HFF-Myc (cell line): ENCODE measurements around the gene DIPK1C.

Experiments used
- DNase-seq: peaks from one replicate; pipeline ENCODE4 v3.0.0-alpha.2; 2011; ENCODE audit warnings: low read depth; ENCODE audit errors: extremely low read depth
- H3K4me3 ChIP-seq: replicated peaks from 2 replicates; pipeline ENCODE4 v1.5.1; 2011; ENCODE audit warnings: low read depth, mild to moderate bottlenecking, control low read depth, low read length
- CTCF ChIP-seq: IDR thresholded peaks from 2 replicates; pipeline ENCODE4 v1.5.1; 2012; ENCODE audit warnings: mild to moderate bottlenecking, low read depth, low read length, control low read depth; ENCODE audit errors: missing control alignments

Gene DIPK1C

GRCh38 chr18:74395648-74396154 is 61.4 kb downstream of the DIPK1C start:
- no peak for DNase-seq
- no peak overlapping the region for H3K4me3 ChIP-seq

GRCh38 chr18:74395006-74395405 is 62.1 kb downstream of the DIPK1C start:
- DNase-seq = no peak
- TF ChIP-seq CTCF = no peak
- no peak overlapping the region for H3K4me3 ChIP-seq

More at GRCh38 chr18:74395648-74396154, 61.4 kb downstream of the DIPK1C start:
- no peak for TF ChIP-seq CTCF

DNA sequence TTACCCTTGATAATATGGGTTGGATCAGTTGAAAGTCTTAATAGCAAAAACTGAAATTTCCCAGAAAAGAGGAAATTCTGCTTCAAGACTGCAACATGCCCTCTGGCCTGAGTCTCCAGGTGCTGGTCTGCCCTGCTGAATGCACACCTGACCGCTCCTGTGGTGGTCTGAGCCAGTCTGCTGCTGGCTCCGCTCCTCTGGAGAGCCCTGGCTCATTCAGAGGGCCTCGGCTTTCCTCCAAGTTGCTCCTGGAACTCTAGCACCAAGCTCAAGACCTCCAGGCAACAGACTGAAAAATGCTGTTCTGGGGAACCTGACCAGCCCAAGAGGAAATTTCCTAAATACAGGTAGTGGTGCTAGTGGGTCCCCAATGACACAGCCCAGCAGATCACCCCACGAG is 64.8 kb downstream of the DIPK1C start:
- no peak for DNase-seq
- H3K4me3 ChIP-seq = no peak overlapping the region

DNA sequence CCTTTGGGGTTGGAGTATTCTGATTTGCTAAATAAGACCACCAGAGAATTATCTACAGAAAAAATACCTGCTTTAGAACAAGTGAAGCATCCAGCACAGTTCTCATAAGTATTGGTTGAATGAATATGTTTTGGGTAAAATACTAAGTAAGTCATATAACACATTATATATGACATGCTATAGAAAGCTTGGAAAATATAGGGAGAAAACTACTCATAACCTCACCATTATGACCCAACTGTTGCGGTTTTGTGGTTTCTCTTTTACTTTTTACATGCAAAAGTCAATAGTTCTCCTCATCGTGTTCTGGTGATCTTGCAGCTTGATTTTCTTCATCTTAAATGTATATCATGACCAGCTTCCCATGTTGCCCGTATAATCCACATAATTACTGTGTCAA is 66.2 kb downstream of the DIPK1C start:
- no peak for TF ChIP-seq CTCF
- no peak overlapping the region for H3K4me3 ChIP-seq
- no peak for DNase-seq

More for the DNA sequence above, 64.8 kb downstream of the DIPK1C start:
- TF ChIP-seq CTCF = no peak

- no peak overlapping the region for H3K4me3 ChIP-seq
- no peak for TF ChIP-seq CTCF
- no peak for DNase-seq
Measured at GRCh38 chr18:74389991-74390390, 67.1 kb downstream of the DIPK1C start.

GRCh38 chr18:74389171-74389927 is 67.8 kb downstream of the DIPK1C start:
- H3K4me3 ChIP-seq = no peak overlapping the region
- no peak for TF ChIP-seq CTCF
- DNase-seq = no peak

DNA sequence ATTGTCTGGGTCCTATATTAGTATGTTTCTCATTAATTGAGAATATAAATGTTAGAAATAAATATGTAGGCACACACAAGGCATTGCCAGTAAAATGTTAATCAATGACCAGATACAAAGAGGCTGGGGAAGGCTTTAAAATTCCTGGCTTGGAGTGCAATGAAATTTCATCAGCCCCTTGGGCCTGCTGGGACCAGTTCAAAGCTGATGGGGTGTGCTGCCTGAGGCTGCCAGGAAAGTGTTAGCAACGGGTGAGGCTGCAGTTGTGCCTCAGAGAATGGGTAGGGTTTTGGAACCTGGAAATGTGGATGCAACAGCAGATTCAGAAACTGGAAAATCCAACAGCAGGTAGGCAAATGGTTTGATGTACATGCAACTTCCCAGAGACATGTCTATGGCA is 68.9 kb downstream of the DIPK1C start:
- no peak for TF ChIP-seq CTCF
- DNase-seq = no peak
- no peak overlapping the region for H3K4me3 ChIP-seq
